Measurements from ENCODE around the gene APOC1. TPM values are rescaled to one million over a fixed set of nuclear protein-coding genes. Genes with fewer than 3 reads are reported as not detected.

The APOC1 gene
- total and polyA plus RNA-seq, 11 donors, result 0.83 to 84.7 (median 2.8) TPM; not detected in 1

- peaks cover 0 to 36% (median 16%) of the 10 kb centered on the region in 12 donors for H3K4me1 ChIP-seq
- intact Hi-C loops (cut with DNase I), result no loop called here
- 37 to 62% (median 55%) methylated on average over 20 to 22 of the region's 22 CpGs for WGBS, 4 donors
- peak overlapping the region in 8 of 12 donors; percentile 12 to 66 (median 38) for H3K27ac ChIP-seq
- no peaks in the 10 kb centered on the region for H3K9me3 ChIP-seq
- no peak overlapping the region for H3K4me3 ChIP-seq
- peaks cover 0 to 85% (median 79%) of the 10 kb centered on the region in 9 donors for H3K36me3 ChIP-seq
- no peak for TF ChIP-seq POLR2A (IDR thresholded peaks at IDR 0.05)
- TF ChIP-seq CTCF (IDR thresholded peaks at IDR 0.05), result no peak
- ATAC-seq (peak in 2 of 4 donors; percentile 19 to 46), DNase-seq (peak in 2 of 5 donors; percentile 26 to 46)
- H3K27me3 ChIP-seq, result no peaks in the 10 kb centered on the region
These were observed 38.5 kb upstream of the APOC1 start for GRCh38 chr19:44875666-44876451.

- peaks cover 0 to 79% (median 67%) of the 10 kb centered on the region in 9 donors for H3K36me3 ChIP-seq
- intact Hi-C loops (cut with DNase I), result no loop called here
- TF ChIP-seq CTCF (IDR thresholded peaks at IDR 0.05) (no peak), POLR2A (IDR thresholded peaks at IDR 0.05) (no peak)
- no peaks in the 10 kb centered on the region for H3K9me3 ChIP-seq
- ATAC-seq, result no peak
- no peak overlapping the region for H3K4me3 ChIP-seq
- H3K4me1 ChIP-seq, result peaks cover 0 to 27% (median 11%) of the 10 kb centered on the region in 12 donors
- H3K27ac ChIP-seq, result peak overlapping the region in 1 of 12 donors; percentile 66
- WGBS, 4 donors, result 71 to 80% (median 78%) methylated on average over 5 of the region's 5 CpGs
- no peaks in the 10 kb centered on the region for H3K27me3 ChIP-seq
- DNase-seq, result peak in 2 of 5 donors; percentile 24 to 33
These were observed 37.4 kb upstream of the APOC1 start for GRCh38 chr19:44876930-44877535.

DNA sequence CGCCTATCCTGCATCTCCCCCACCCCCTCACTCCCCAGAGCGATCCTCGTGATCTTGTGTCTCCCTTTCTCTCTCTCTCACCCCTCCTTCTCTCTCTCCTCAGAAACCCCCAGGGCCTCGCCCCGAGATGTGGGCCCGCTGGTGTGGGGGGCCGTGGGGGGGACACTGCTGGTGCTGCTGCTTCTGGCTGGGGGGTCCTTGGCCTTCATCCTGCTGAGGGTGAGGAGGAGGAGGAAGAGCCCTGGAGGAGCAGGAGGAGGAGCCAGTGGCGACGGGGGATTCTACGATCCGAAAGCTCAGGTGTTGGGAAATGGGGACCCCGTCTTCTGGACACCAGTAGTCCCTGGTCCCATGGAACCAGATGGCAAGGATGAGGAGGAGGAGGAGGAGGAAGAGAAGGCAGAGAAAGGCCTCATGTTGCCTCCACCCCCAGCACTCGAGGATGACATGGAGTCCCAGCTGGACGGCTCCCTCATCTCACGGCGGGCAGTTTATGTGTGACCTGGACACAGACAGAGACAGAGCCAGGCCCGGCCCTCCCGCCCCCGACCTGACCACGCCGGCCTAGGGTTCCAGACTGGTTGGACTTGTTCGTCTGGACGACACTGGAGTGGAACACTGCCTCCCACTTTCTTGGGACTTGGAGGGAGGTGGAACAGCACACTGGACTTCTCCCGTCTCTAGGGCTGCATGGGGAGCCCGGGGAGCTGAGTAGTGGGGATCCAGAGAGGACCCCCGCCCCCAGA lies 36.1 kb upstream of the APOC1 start:
- TF ChIP-seq CTCF (IDR thresholded peaks at IDR 0.05), result no peak
- no peak for TF ChIP-seq POLR2A (IDR thresholded peaks at IDR 0.05)
- Histone ChIP-seq H3K27me3 (no peaks in the 10 kb centered on the region), H3K27ac (no peak overlapping the region), H3K9me3 (no peaks in the 10 kb centered on the region), H3K36me3 (peaks cover 0 to 74% (median 59%) of the 10 kb centered on the region in 9 donors), H3K4me3 (no peak overlapping the region), H3K4me1 (peaks cover 0 to 25% (median 9%) of the 10 kb centered on the region in 12 donors)
- 86 to 88% (median 87%) methylated on average over 24 to 26 of the region's 26 CpGs for WGBS, 4 donors
- intact Hi-C loops (cut with DNase I), result no loop called here
- ATAC-seq, result no peak
- peak in 2 of 5 donors; percentile 23 to 28 for DNase-seq
